Measurements from ENCODE around the gene TREX2.

- no peak for TF ChIP-seq CTCF (IDR thresholded peaks at IDR 0.05; ENCODE audit: low read length)
- no peak for TF ChIP-seq EZH2 (IDR thresholded peaks at IDR 0.05; ENCODE audit: borderline replicate concordance, low read length)
These were observed 32.1 kb downstream of the TREX2 start for GRCh38 chrX:153413731-153414130.
